HepG2 (cell line): Measurements from ENCODE around the gene NPVF. TPM values are rescaled to one million over a fixed set of nuclear protein-coding genes. Genes with fewer than 3 reads are reported as not detected.

Experiments
- ATAC-seq: fragments of 200-7000 bp; cut with Tn5 transposase; 3 replicates; pipeline ENCODE4 v1.9.1; 2020; ENCODE audit warnings: mild to moderate bottlenecking, moderate library complexity
- BruUV-seq: library from RNA; stranded (reverse); fragments of 400-500 nt; replicated peaks from 2 replicates; lab custom pipeline; 2021; lab: Mats Ljungman, UMichigan
- CTCF ChIA-PET: fragments of 300-600 bp; formaldehyde crosslinking; extraction: SDS; loops from one replicate; lab custom pipeline; 2021; ENCODE audit warnings: low total read pairs, inconsistent platforms, low intra/inter-chr PET ratio; lab: Yijun Ruan, JAX
- POLR2A ChIA-PET: fragments of 350-600 bp; sonication (Branson Sonifier 250); formaldehyde crosslinking; loops from one replicate; lab custom pipeline; 2020; ENCODE audit warnings: antibody characterized with exemption, inconsistent platforms; lab: Yijun Ruan, JAX
- DNase-seq: peaks from one replicate; pipeline ENCODE4 v3.0.0-alpha.2; 2015; ENCODE audit warnings: low spot score
- FAIRE-seq: peaks from 3 replicates; lab custom pipeline; 2011; peaks lifted over from hg19 to GRCh38; lab: Jason Lieb, UNC
- H2AFZ ChIP-seq: one replicate; pipeline ENCODE4 v1.6.1; 2011; ENCODE audit warnings: low read length, inconsistent platforms
- H3K27ac ChIP-seq: fragments of 300-600 bp; 3 replicates; pipeline ENCODE4 v1.8.0; 2011; ENCODE audit warnings: mixed run types, mild to moderate bottlenecking, mixed read lengths, low read length, inconsistent platforms; ENCODE audit not compliant: insufficient read depth; ENCODE audit errors: extremely low read length
- H3K27me3 ChIP-seq, 2 experiments: fragments of 200-600 bp in 1 of 2; 2 replicates in 1 of 2; 3 replicates in 1 of 2; pipeline versions ENCODE4 v1.6.0 to v1.8.0; 2011; ENCODE audit warnings: low read length in 2 of 2, mild to moderate bottlenecking in 2 of 2, moderate library complexity in 2 of 2, inconsistent platforms in 1 of 2; ENCODE audit not compliant: insufficient read depth in 2 of 2, control insufficient read depth in 1 of 2
- H3K36me3 ChIP-seq, 2 experiments: fragments of 200-600 bp in 1 of 2; replicated peaks in 1 of 2; 2 replicates in 1 of 2; 3 replicates in 1 of 2; pipeline versions ENCODE4 v1.5.1 to v1.8.0; 2011; ENCODE audit warnings: low read length in 2 of 2, inconsistent platforms in 1 of 2; ENCODE audit not compliant: insufficient read depth in 2 of 2, control insufficient read depth in 1 of 2
- H3K4me1 ChIP-seq: 2 replicates; pipeline ENCODE4 v1.5.1; 2012; ENCODE audit warnings: low read length, inconsistent platforms; ENCODE audit not compliant: insufficient read depth
- H3K4me2 ChIP-seq: 2 replicates; pipeline ENCODE4 v1.6.0; 2011; ENCODE audit warnings: low read depth, low read length, inconsistent platforms
- H3K4me3 ChIP-seq, 3 experiments: fragments of 200-600 bp in 1 of 3; sonication (generic), shearing (Covaris generic) in 1 of 3; replicated peaks in 1 of 3; 2 replicates each; pipeline ENCODE4 v1.5.1; 2011 to 2016; ENCODE audit warnings: low read length in 3 of 3, inconsistent platforms in 2 of 3, low read depth in 2 of 3, mild to moderate bottlenecking in 2 of 3, control low read depth in 1 of 3, mixed read lengths in 1 of 3; ENCODE audit not compliant: insufficient read depth in 1 of 3
- H3K79me2 ChIP-seq: one replicate; pipeline ENCODE4 v1.6.1; 2011; ENCODE audit warnings: low read length, inconsistent platforms; ENCODE audit not compliant: insufficient read depth
- H3K9ac ChIP-seq: 2 replicates; pipeline ENCODE4 v1.6.0; 2011; ENCODE audit warnings: mild to moderate bottlenecking, low read depth, low read length, inconsistent platforms; ENCODE audit not compliant: insufficient read depth
- H3K9me3 ChIP-seq: 2 replicates; pipeline ENCODE4 v1.5.1; 2012; ENCODE audit warnings: mild to moderate bottlenecking, low read length
- H4K20me1 ChIP-seq: 2 replicates; pipeline ENCODE4 v1.6.0; 2011; ENCODE audit warnings: inconsistent platforms, mild to moderate bottlenecking, low read length, moderate library complexity; ENCODE audit not compliant: insufficient read depth
- AFF4 ChIP-seq: sonication (generic); formaldehyde crosslinking; IDR thresholded peaks from 2 replicates; pipeline ENCODE4 v1.4.0; 2020; ENCODE audit warnings: missing genetic modification reagents
- KMT2A ChIP-seq: sonication (generic); formaldehyde crosslinking; IDR thresholded peaks from 2 replicates; pipeline ENCODE4 v1.4.0; 2020; ENCODE audit warnings: missing genetic modification reagents
- MEF2D ChIP-seq: sonication (generic); formaldehyde crosslinking; IDR thresholded peaks from 2 replicates; pipeline ENCODE4 v1.5.1; 2020; ENCODE audit warnings: mild to moderate bottlenecking, missing genetic modification reagents
- NPAS2 ChIP-seq: sonication (generic); formaldehyde crosslinking; IDR thresholded peaks from 2 replicates; pipeline ENCODE4 v1.8.0; 2022; ENCODE audit warnings: mild to moderate bottlenecking, missing genetic modification reagents, borderline replicate concordance
- NR2F2 ChIP-seq: IDR thresholded peaks from 2 replicates; pipeline ENCODE4 v1.6.1; 2012; ENCODE audit warnings: low read depth, inconsistent platforms, borderline replicate concordance
- PHF5A ChIP-seq: IDR thresholded peaks from one replicate; pipeline ENCODE4 v1.6.1; 2018; ENCODE audit warnings: low read depth, missing genetic modification reagents; ENCODE audit not compliant: unreplicated experiment
- PRDM15 ChIP-seq: sonication (generic); formaldehyde crosslinking; IDR thresholded peaks from 2 replicates; pipeline ENCODE4 v1.4.0; 2020; ENCODE audit warnings: missing genetic modification reagents
- TBX3 ChIP-seq: fragments of 450-650 bp; IDR thresholded peaks from 2 replicates; pipeline ENCODE4 v1.6.1; 2017; ENCODE audit warnings: antibody characterized with exemption, mild to moderate bottlenecking, inconsistent platforms, borderline replicate concordance
- ZC3H13 ChIP-seq: sonication (generic); formaldehyde crosslinking; IDR thresholded peaks from 2 replicates; pipeline ENCODE4 v1.8.1; 2023; ENCODE audit warnings: mild to moderate bottlenecking, missing genetic modification reagents, moderate library complexity
- ZNF232 ChIP-seq: sonication (generic); formaldehyde crosslinking; IDR thresholded peaks from 2 replicates; pipeline ENCODE4 v1.4.0; 2020; ENCODE audit warnings: missing genetic modification reagents, borderline replicate concordance
- ZNF256 ChIP-seq: sonication (generic); formaldehyde crosslinking; conservative IDR thresholded peaks from 2 replicates; pipeline ENCODE4 v1.4.0; 2020; ENCODE audit warnings: missing genetic modification reagents
- ZNF616 ChIP-seq: sonication (generic); formaldehyde crosslinking; IDR thresholded peaks from 2 replicates; pipeline ENCODE4 v1.5.0; 2020; ENCODE audit warnings: low read depth, mild to moderate bottlenecking, missing genetic modification reagents
- WGBS: methylation state at CpG from one replicate; pipeline ENCODE4 v1.1.6; 2017; ENCODE audit warnings: low lambda C conversion rate; 5-methylcytosine and 5-hydroxymethylcytosine counted together
- in situ Hi-C: cut with HindIII; loops from 2 replicates; pipeline ENCODE4 v1.10.0; 2017; ENCODE audit warnings: low pct_unique_long_range_greater_than_20kb; ENCODE audit not compliant: extremely low pct_ligation_motif_present
- intact Hi-C: fragments of 100-400 bp; cut with micrococcal nuclease; formaldehyde crosslinking; loops from one replicate; pipeline ENCODE4 v1.10.0; 2022; ENCODE audit not compliant: unreplicated experiment
- polyA plus RNA-seq, 8 experiments: library from polyadenylated mRNA; depleted of rRNA in 3 of 8; stranded (reverse) in 7 of 8; unstranded in 1 of 8; fragments of >200 nt; fragmentation: Illumina TruSeq in 4 of 8; extraction: Trizol in 4 of 8; gene quantifications; 2 replicates each; pipeline versions ENCODE4 v1.2.1 to v1.2.3, GENCODE V29; 2011 to 2016; ENCODE audit warnings: low read depth in 4 of 8, missing spikeins in 1 of 8, mixed read lengths in 1 of 8; ENCODE audit not compliant: insufficient read depth in 1 of 8
- total RNA-seq, 5 experiments: library from RNA; depleted of rRNA; stranded (reverse); fragments of >200 nt; fragmentation: Illumina TruSeq; extraction: Trizol; gene quantifications; 2 replicates each; pipeline ENCODE4 v1.2.3, GENCODE V29; 2016; ENCODE audit warnings: low read depth in 1 of 5

Gene NPVF
- total and polyA plus RNA-seq, 2 of the 13 experiments (the other 11 are each of a cell fraction or from before 2014, with no cell fraction given), result not detected

GRCh38 chr7:25272265-25272664 is 44.0 kb upstream of the NPVF start (continued):
- TF ChIP-seq AFF4, result no peak
- TF ChIP-seq ZNF616, result no peak
- no peak for TF ChIP-seq PRDM15 (CRISPR knock-in tag)
- no peak for TF ChIP-seq ZNF232 (CRISPR knock-in tag)
- TF ChIP-seq, all 625 proteins: peak for 0

- H3K9me3 ChIP-seq, result no peaks in the 10 kb centered on the region
- peaks cover 0 to 6% of the 10 kb centered on the region in 2 experiments; a peak in 1 of 5 replicates for H3K27me3 ChIP-seq
- H3K4me3 ChIP-seq, result no peak overlapping the region
- no peak overlapping the region for H3K27ac ChIP-seq
- H3K79me2 ChIP-seq, result no peaks in the 10 kb centered on the region
- no peak for ATAC-seq
- no peak for DNase-seq
- BruUV-seq, result no TSS peak
- no peak overlapping the region for H3K9ac ChIP-seq
- 0% methylated on average over 1 of the region's 5 CpGs for WGBS
- in situ Hi-C loops (loop anchor here (5.0 kb wide), 1 partner anchor 299 kb away; no protein-coding TSS in a partner anchor), intact Hi-C loops (no loop called here)
- no peak for FAIRE-seq
- no peak for TF ChIP-seq ZNF256
- no peak for TF ChIP-seq MEF2D (CRISPR knock-in tag)
- no peak for TF ChIP-seq ZC3H13 (CRISPR knock-in tag)
- no peak for TF ChIP-seq NPAS2
- TF ChIP-seq NR2F2, result no peak
- no peak for TF ChIP-seq PHF5A
- TF ChIP-seq TBX3, result no peak
- no peak for TF ChIP-seq KMT2A (CRISPR knock-in tag)
- no peaks in the 10 kb centered on the region for H4K20me1 ChIP-seq
- no peaks in the 10 kb centered on the region for H3K4me1 ChIP-seq
- ChIA-PET POLR2A (no interaction called here), CTCF (interaction anchor here (5.2 kb wide), 1 partner anchor 303 kb away, joined by 115 read pairs; no protein-coding TSS in a partner anchor)
- H3K4me2 ChIP-seq, result no peak overlapping the region
- H3K36me3 ChIP-seq, result no peaks in the 10 kb centered on the region
- H2AFZ ChIP-seq, result no peak overlapping the region
These were observed 35.1 kb upstream of the NPVF start for GRCh38 chr7:25263337-25263736.
